Endothelial cell of umbilical vein (primary cell): Measurements from ENCODE around the gene SUGP2. TPM values are rescaled to one million over a fixed set of nuclear protein-coding genes. Genes with fewer than 3 reads are reported as not detected.

Experiments used
- BruUV-seq: library from RNA; stranded (reverse); fragments of 400-500 nt; replicated peaks from 2 replicates; lab custom pipeline; 2021; lab: Mats Ljungman, UMichigan
- CTCF ChIA-PET: fragments of 300-600, 350-600 bp; sonication (Branson Sonifier 250); formaldehyde crosslinking; loops from one replicate; lab custom pipeline; 2021; ENCODE audit warnings: antibody characterized with exemption, inconsistent platforms; lab: Charles Lee
- POLR2A ChIA-PET: fragments of 300-600, 350-600 bp; sonication (Branson Sonifier 250); formaldehyde crosslinking; loops from one replicate; lab custom pipeline; 2021; ENCODE audit warnings: antibody characterized with exemption, inconsistent platforms; lab: Charles Lee
- DNase-seq: peaks from one replicate; pipeline ENCODE4 v3.0.0-alpha.2; 2011; ENCODE audit warnings: low read depth, low spot score
- FAIRE-seq: peaks from 2 replicates; lab custom pipeline; 2011; peaks lifted over from hg19 to GRCh38; lab: Jason Lieb, UNC
- H2AFZ ChIP-seq: 2 replicates; pipeline ENCODE4 v1.6.0; 2012; ENCODE audit warnings: low read depth, low read length, control low read depth, inconsistent platforms
- H3K27ac ChIP-seq: 2 replicates; pipeline ENCODE4 v1.5.1; 2011; ENCODE audit warnings: low read depth, mild to moderate bottlenecking, control low read depth, low read length, moderate library complexity; ENCODE audit not compliant: insufficient read depth
- H3K27me3 ChIP-seq, 2 experiments: 2 replicates each; pipeline versions ENCODE4 v1.6.0 to v1.6.1; 2011; ENCODE audit warnings: low read length in 2 of 2, mixed read lengths in 1 of 2; ENCODE audit not compliant: control insufficient read depth in 2 of 2, insufficient read depth in 2 of 2
- H3K36me3 ChIP-seq, 2 experiments: 2 replicates in 1 of 2; 3 replicates in 1 of 2; pipeline ENCODE4 v1.5.1; 2011; ENCODE audit warnings: low read length in 2 of 2, mild to moderate bottlenecking in 1 of 2, moderate library complexity in 1 of 2; ENCODE audit not compliant: control insufficient read depth in 2 of 2, insufficient read depth in 2 of 2; ENCODE audit errors: extremely low read depth in 1 of 2
- H3K4me1 ChIP-seq: 3 replicates; pipeline ENCODE4 v1.5.1; 2011; ENCODE audit warnings: mild to moderate bottlenecking, low read length; ENCODE audit not compliant: control insufficient read depth, insufficient read depth; ENCODE audit errors: extremely low read depth
- H3K4me2 ChIP-seq: 2 replicates; pipeline ENCODE4 v1.6.1; 2011; ENCODE audit warnings: low read length, control low read depth, mixed read lengths; ENCODE audit not compliant: insufficient read depth
- H3K4me3 ChIP-seq, 3 experiments: fragments of 200-600 bp in 1 of 3; sonication (generic), shearing (Covaris generic) in 1 of 3; replicated peaks in 1 of 3; 2 replicates each; pipeline ENCODE4 v1.5.1; 2011 to 2016; ENCODE audit warnings: control low read depth in 3 of 3, low read length in 3 of 3, mild to moderate bottlenecking in 2 of 3, inconsistent platforms in 1 of 3, low read depth in 1 of 3, moderate library complexity in 1 of 3; ENCODE audit not compliant: insufficient read depth in 1 of 3
- H3K79me2 ChIP-seq: 2 replicates; pipeline ENCODE4 v1.6.0; 2012; ENCODE audit warnings: low read length, inconsistent platforms; ENCODE audit not compliant: control insufficient read depth, insufficient read depth
- H3K9ac ChIP-seq: replicated peaks from 2 replicates; pipeline ENCODE3; 2011; ENCODE audit warnings: low read length, control low read depth; ENCODE audit not compliant: insufficient read depth; ENCODE audit errors: extremely low read depth
- H3K9me1 ChIP-seq: replicated peaks from 3 replicates; pipeline ENCODE4 v1.6.0; 2011; ENCODE audit warnings: mild to moderate bottlenecking, low read length; ENCODE audit not compliant: control insufficient read depth, insufficient read depth; ENCODE audit errors: extremely low read depth
- H3K9me3 ChIP-seq: replicated peaks from 2 replicates; pipeline ENCODE4 v1.5.1; 2012; ENCODE audit warnings: low read length, inconsistent platforms; ENCODE audit not compliant: control insufficient read depth, insufficient read depth
- H4K20me1 ChIP-seq: replicated peaks from 2 replicates; pipeline ENCODE3; 2011; ENCODE audit warnings: mild to moderate bottlenecking, low read length; ENCODE audit not compliant: control insufficient read depth, insufficient read depth; ENCODE audit errors: extremely low read depth
- CTCF ChIP-seq, 2 donors: IDR thresholded peaks; 1 replicate in 1 of 2; 2 replicates in 1 of 2; pipeline ENCODE4 v1.5.1; 2011; ENCODE audit warnings: low read length in 2 of 2, mild to moderate bottlenecking in 2 of 2, moderate library complexity in 2 of 2, control low read depth in 1 of 2, inconsistent platforms in 1 of 2, low read depth in 1 of 2; ENCODE audit not compliant: insufficient read depth in 1 of 2; ENCODE audit errors: extremely low read depth in 1 of 2
- EZH2 ChIP-seq: IDR thresholded peaks from 2 replicates; pipeline ENCODE4 v1.6.1; 2012; ENCODE audit warnings: borderline replicate concordance, low read depth, mild to moderate bottlenecking, moderate library complexity, low read length, inconsistent platforms; ENCODE audit not compliant: severe bottlenecking
- FOS ChIP-seq: IDR thresholded peaks from 2 replicates; pipeline ENCODE4 v1.6.1; 2011; ENCODE audit warnings: mild to moderate bottlenecking, low read length, moderate library complexity, borderline replicate concordance; ENCODE audit not compliant: insufficient read depth
- GATA2 ChIP-seq: IDR thresholded peaks from 2 replicates; pipeline ENCODE4 v1.7.0; 2011; ENCODE audit warnings: low read depth, mild to moderate bottlenecking, moderate library complexity, mixed read lengths, low read length; ENCODE audit not compliant: insufficient read length, insufficient read depth
- JUN ChIP-seq: IDR thresholded peaks from 2 replicates; pipeline ENCODE4 v1.6.1; 2011; ENCODE audit warnings: borderline replicate concordance, low read depth; ENCODE audit not compliant: insufficient read length, insufficient read depth
- MAX ChIP-seq: IDR thresholded peaks from 2 replicates; pipeline ENCODE4 v1.6.1; 2011; ENCODE audit not compliant: insufficient read depth, insufficient read length
- MYC ChIP-seq: IDR thresholded peaks from one replicate; pipeline ENCODE4 v1.6.1; 2011; ENCODE audit warnings: mild to moderate bottlenecking, low read depth, low read length
- POLR2A ChIP-seq: IDR thresholded peaks from 2 replicates; pipeline ENCODE4 v1.6.1; 2012; ENCODE audit warnings: low read depth, mild to moderate bottlenecking, control low read depth, low read length
- POLR2AphosphoS5 ChIP-seq: IDR thresholded peaks from 2 replicates; pipeline ENCODE4 v1.6.1; 2012; ENCODE audit warnings: low read depth, mild to moderate bottlenecking, control low read depth, low read length, moderate library complexity; ENCODE audit not compliant: insufficient read depth
- dilution Hi-C: fragments of 300-500 bp; cut with MboI; formaldehyde crosslinking; loops from one replicate; pipeline ENCODE4 v1.15.0; 2019; ENCODE audit warnings: low sequenced_read_pairs; ENCODE audit not compliant: extremely low pct_ligation_motif_present
- intact Hi-C: fragments of 100-400 bp; cut with micrococcal nuclease; formaldehyde crosslinking; loops from one replicate; pipeline ENCODE4 v1.10.0; 2022
- polyA plus RNA-seq, 4 experiments: library from polyadenylated mRNA; depleted of rRNA in 3 of 4; stranded (reverse) in 3 of 4; unstranded in 1 of 4; fragments of >200 nt; gene quantifications; 2 replicates each; pipeline versions ENCODE4 v1.2.1 to v1.2.3, GENCODE V29; 2011 to 2012; ENCODE audit warnings: missing spikeins in 1 of 4
- total RNA-seq: library from RNA; stranded (reverse); gene quantifications from 2 replicates; pipeline ENCODE4 v1.2.3, GENCODE V29; 2021

Gene SUGP2
- total and polyA plus RNA-seq, 2 donors (not counting 3 experiments of a cell fraction or from before 2014, with no cell fraction given): 44.6 to 79.7 TPM

- CTCF ChIA-PET: no interaction called here
- POLR2A ChIA-PET: no interaction called here
- Histone ChIP-seq H3K36me3 (no peaks in the 10 kb centered on the region), H3K4me3 (no peak overlapping the region), H3K9ac (no peak overlapping the region), H3K27me3 (peaks cover 0 to 5% of the 10 kb centered on the region in 2 experiments), H3K9me3 (no peaks in the 10 kb centered on the region), H3K9me1 (no peaks in the 10 kb centered on the region), H4K20me1 (no peaks in the 10 kb centered on the region), H3K27ac (no peak overlapping the region), H2AFZ (no peak overlapping the region), H3K79me2 (no peaks in the 10 kb centered on the region), H3K4me1 (peaks cover 3% of the 10 kb centered on the region), H3K4me2 (no peak overlapping the region)
- dilution Hi-C loops: no loop called here
- FAIRE-seq: no peak
- BruUV-seq: no TSS peak
- no peak for DNase-seq
- TF ChIP-seq JUN (no peak), MYC (no peak), POLR2AphosphoS5 (no peak), EZH2 (no peak), CTCF (IDR thresholded peaks at IDR 0.05; ENCODE audit: extremely low read depth in 1 of 2, insufficient read depth in 1 of 2, low read depth in 1 of 2, low read length in 2 of 2) (no peak), POLR2A (no peak), FOS (no peak), MAX (no peak), GATA2 (no peak)
- intact Hi-C loops: no loop called here
Measured at GRCh38 chr19:18978616-18979015, 54.7 kb downstream of the SUGP2 start.
